Hepatocyte (in vitro differentiated cells): ENCODE results near the gene PDYN. TPM values are rescaled to one million over a fixed set of nuclear protein-coding genes. Genes with fewer than 3 reads are reported as not detected.

Experiments
- DNase-seq: peaks from one replicate; pipeline ENCODE4 v3.0.0-alpha.2; 2016; ENCODE audit warnings: low spot score
- H2AFZ ChIP-seq: fragments of 200-600 bp; sonication (generic); 2 replicates; pipeline ENCODE4 v1.6.0; 2016; ENCODE audit warnings: antibody characterized with exemption, mild to moderate bottlenecking
- H3K27ac ChIP-seq: fragments of 200-600 bp; sonication (generic); 2 replicates; pipeline ENCODE4 v1.5.1; 2016; ENCODE audit warnings: mild to moderate bottlenecking
- H3K27me3 ChIP-seq: fragments of 200-600 bp; sonication (generic); 2 replicates; pipeline ENCODE4 v1.6.1; 2016
- H3K36me3 ChIP-seq: fragments of 200-600 bp; sonication (generic); replicated peaks from 2 replicates; pipeline ENCODE4 v1.5.1; 2016; ENCODE audit warnings: low read depth; ENCODE audit not compliant: insufficient read depth
- H3K4me1 ChIP-seq: fragments of 200-600 bp; sonication (generic); 2 replicates; pipeline ENCODE4 v1.5.1; 2016; ENCODE audit warnings: mild to moderate bottlenecking, moderate library complexity; ENCODE audit not compliant: insufficient read depth
- H3K4me2 ChIP-seq: fragments of 200-600 bp; sonication (generic); 2 replicates; pipeline ENCODE4 v1.6.0; 2016
- H3K4me3 ChIP-seq: fragments of 200-600 bp; sonication (generic); 2 replicates; pipeline ENCODE4 v1.5.1; 2016; ENCODE audit warnings: mild to moderate bottlenecking
- H3K79me2 ChIP-seq: fragments of 200-600 bp; sonication (generic); 2 replicates; pipeline ENCODE4 v1.6.0; 2017; ENCODE audit warnings: mild to moderate bottlenecking
- H3K9me2 ChIP-seq: fragments of 200-600 bp; sonication (generic); replicated peaks from 2 replicates; pipeline ENCODE4 v1.6.0; 2017; ENCODE audit warnings: mild to moderate bottlenecking; ENCODE audit not compliant: insufficient read depth
- H3K9me3 ChIP-seq: fragments of 200-600 bp; sonication (generic); 2 replicates; pipeline ENCODE4 v1.5.1; 2016; ENCODE audit warnings: low read depth, mild to moderate bottlenecking
- H4K20me1 ChIP-seq: fragments of 200-600 bp; sonication (generic); 2 replicates; pipeline ENCODE4 v1.6.0; 2016; ENCODE audit warnings: mild to moderate bottlenecking; ENCODE audit not compliant: insufficient read depth, poor library complexity, severe bottlenecking
- CTCF ChIP-seq: fragments of 200-600 bp; sonication (generic); IDR thresholded peaks from 2 replicates; pipeline ENCODE4 v1.5.1; 2016; ENCODE audit warnings: antibody characterized with exemption, mild to moderate bottlenecking; ENCODE audit not compliant: poor library complexity
- EZH2 ChIP-seq: fragments of 200-600 bp; sonication (generic); IDR thresholded peaks from 2 replicates; pipeline ENCODE4 v1.6.1; 2016; ENCODE audit warnings: antibody characterized with exemption, mild to moderate bottlenecking, borderline replicate concordance
- EZH2phosphoT487 ChIP-seq: fragments of 200-600 bp; sonication (generic); IDR thresholded peaks from one replicate; pipeline ENCODE4 v1.6.1; 2018; ENCODE audit warnings: antibody characterized with exemption, mild to moderate bottlenecking, low read depth, moderate library complexity; ENCODE audit not compliant: unreplicated experiment, severe bottlenecking
- WGBS: methylation state at CpG from one replicate; pipeline ENCODE4 v1.1.6; 2016; ENCODE audit warnings: low lambda C conversion rate; ENCODE audit errors: missing lambda C conversion rate; 5-methylcytosine and 5-hydroxymethylcytosine counted together
- polyA plus RNA-seq: library from polyadenylated mRNA; unstranded; fragments of >200 nt; fragmentation: Nextera tagmentation; extraction: Ambion mirVana; gene quantifications from 2 replicates; pipeline ENCODE4 v1.2.1, GENCODE V29; 2016
- total RNA-seq: library from RNA; depleted of rRNA; stranded (reverse); fragments of >200 nt; gene quantifications from 2 replicates; pipeline ENCODE4 v1.2.3, GENCODE V29; 2014

The PDYN gene
- total and polyA plus RNA-seq, 2 experiments from 2014 or later, result not detected

DNA sequence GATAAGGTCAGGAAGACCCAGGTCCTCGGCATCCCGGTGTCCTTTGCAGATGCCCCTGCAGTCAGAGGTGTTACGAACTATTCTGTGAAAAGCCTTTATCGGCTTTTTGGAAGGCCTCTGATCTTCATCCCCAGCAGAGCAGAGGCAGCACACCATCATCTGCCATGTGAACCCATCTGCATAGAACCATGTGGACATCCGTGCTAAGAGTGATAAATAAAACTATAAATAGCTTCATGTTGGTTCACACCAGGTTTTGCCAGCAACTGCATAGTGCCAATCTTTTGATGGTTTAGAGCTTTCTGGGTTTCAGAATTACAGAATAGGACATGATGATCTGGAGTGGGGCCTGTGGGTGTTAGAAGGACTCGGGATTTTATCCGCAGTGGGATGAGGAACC lies 65.1 kb downstream of the PDYN start:
- no peak overlapping the region for H3K4me2 ChIP-seq
- no peaks in the 10 kb centered on the region for H3K4me1 ChIP-seq
- H2AFZ ChIP-seq, result no peak overlapping the region
- H3K79me2 ChIP-seq, result no peaks in the 10 kb centered on the region
- H3K9me2 ChIP-seq, result no peaks in the 10 kb centered on the region
- H3K27ac ChIP-seq, result no peak overlapping the region
- no peak for TF ChIP-seq EZH2phosphoT487
- TF ChIP-seq CTCF, result no peak
- TF ChIP-seq EZH2, result no peak
- DNase-seq, result no peak
- WGBS, result 92% methylated on average over 7 of the region's 7 CpGs
- no peaks in the 10 kb centered on the region for H3K27me3 ChIP-seq
- H4K20me1 ChIP-seq, result no peaks in the 10 kb centered on the region
- H3K4me3 ChIP-seq, result no peak overlapping the region
- H3K36me3 ChIP-seq, result no peaks in the 10 kb centered on the region
- H3K9me3 ChIP-seq, result no peaks in the 10 kb centered on the region

Other genes with a start within 250 kb of the PDYN start
- 14.0 and 16.0 TPM in 2 replicates for gene SIRPA, start 98.7 kb downstream of the PDYN start, total RNA-seq
- 14.4 and 18.6 TPM in 2 replicates for gene SIRPA, start 98.7 kb downstream of the PDYN start, polyA plus RNA-seq
- 19.3 and 22.9 TPM in 2 replicates for gene STK35, start 107.8 kb upstream of the PDYN start, total RNA-seq
- gene STK35, start 107.8 kb upstream of the PDYN start, polyA plus RNA-seq, result 12.6 and 14.2 TPM in 2 replicates